HG03095 (cell line): ENCODE data around the gene SLIT3.

ENCODE experiments used
- ATAC-seq: cut with Tn5 transposase; IDR thresholded peaks from one replicate; pipeline ENCODE4 v1.9.1; 2021; ENCODE audit warnings: moderate library complexity; ENCODE audit not compliant: unreplicated experiment

The SLIT3 gene

GRCh38 chr5:169178754-169179153 lies 122.2 kb downstream of the SLIT3 start:
- no peak for ATAC-seq

DNA sequence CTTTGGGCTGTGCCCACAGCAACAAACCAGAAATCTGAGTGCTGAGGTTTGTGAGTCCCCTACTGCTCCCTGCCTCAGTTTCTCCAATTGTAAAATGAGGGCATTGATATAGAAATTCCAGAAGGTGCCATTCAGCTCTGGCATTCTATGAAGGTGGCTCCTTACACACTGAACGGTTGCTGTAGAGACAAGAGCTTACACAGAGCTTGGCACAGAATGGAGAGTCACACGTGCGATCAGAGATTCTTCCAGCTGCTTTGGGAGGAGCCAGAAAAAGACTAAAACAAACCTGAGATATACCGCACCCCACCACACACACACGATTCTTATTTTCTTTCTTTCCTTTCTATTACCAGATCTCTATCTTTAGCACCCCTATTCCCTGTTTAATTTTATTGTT lies 122.7 kb downstream of the SLIT3 start:
- ATAC-seq, result no peak

- no peak for ATAC-seq
Measured at GRCh38 chr5:169176709-169177694, 123.9 kb downstream of the SLIT3 start.

DNA sequence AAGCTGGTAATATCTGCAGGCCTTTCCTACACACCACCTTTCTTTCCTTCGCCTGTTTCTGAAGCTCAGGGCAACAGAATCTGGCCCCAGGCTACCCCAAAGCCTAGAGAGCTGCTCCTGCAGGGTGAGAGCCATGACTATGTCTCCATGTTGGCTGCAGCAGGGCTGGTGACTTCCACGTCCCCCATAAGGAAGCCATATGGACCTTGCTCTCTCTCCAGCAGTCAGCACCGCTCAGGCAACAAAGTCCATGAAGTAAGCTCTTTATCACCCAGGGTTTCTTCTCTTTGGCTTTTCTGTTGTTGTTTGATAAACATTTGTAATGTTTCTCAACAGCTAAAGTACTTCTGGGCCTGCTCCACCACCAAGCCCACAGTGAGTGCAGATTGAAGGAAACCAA lies 125.2 kb downstream of the SLIT3 start:
- ATAC-seq, result no peak

GRCh38 chr5:169174923-169175322 lies 126.0 kb downstream of the SLIT3 start:
- no peak for ATAC-seq

DNA sequence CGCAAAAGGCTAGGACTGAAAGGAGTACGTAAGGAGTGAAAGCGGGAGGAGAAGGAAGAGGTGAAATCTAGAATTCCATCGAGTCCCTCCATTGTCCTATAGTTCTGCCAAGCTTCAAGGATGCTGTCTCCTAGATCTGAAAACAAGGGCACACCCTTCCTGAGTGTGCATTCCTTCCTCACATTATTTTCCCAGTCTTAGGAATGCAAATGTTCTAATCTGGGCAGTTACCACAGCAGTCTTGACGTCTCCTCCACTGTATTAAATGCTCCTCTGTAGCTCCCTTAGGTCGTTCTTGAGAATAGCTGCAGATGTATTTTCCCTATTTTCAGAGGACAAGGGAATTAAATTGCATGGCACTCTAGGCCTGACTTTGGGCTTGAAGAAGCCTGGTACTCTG lies 127.6 kb downstream of the SLIT3 start:
- ATAC-seq, result no peak

- no peak for ATAC-seq
Measured at GRCh38 chr5:169171515-169171914, 129.4 kb downstream of the SLIT3 start.

DNA sequence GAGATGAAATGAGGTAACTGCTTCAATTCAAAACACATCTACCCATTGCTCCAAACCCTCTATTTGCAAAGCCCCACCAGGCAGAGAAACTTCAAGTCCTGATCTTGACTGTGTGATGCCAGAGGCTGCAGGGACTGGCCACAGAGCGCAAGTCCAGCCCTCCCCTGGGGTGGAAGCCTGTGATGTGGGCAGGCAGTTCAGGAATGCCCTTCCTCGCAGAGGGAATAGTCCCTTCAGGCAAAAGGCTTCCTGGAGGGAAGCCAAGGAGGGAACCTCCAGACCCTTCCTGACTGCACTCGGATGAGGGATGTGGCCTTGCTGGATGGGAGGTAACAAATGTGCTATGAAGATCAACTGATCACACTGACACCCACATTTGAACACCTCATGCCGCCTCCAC lies 131.2 kb downstream of the SLIT3 start:
- no peak for ATAC-seq

DNA sequence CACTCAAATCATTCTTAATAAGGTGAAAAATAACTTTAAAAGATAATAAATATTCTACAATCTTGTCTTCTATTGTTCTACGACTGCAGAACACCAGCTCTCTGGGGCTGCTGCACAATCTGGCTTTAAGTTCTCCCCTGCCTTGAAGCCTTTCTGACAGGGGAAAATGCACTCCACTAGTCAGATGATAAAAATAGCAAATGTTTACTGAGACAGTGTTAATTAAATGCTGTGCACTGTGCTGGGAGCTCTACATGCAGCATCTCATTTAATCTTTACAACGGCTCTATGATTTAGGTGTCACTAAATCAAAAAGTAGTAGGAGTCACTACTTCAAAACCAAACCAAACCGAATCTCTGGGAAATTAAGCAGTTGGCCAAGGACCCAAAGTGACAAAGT lies 132.7 kb downstream of the SLIT3 start:
- ATAC-seq, result no peak

DNA sequence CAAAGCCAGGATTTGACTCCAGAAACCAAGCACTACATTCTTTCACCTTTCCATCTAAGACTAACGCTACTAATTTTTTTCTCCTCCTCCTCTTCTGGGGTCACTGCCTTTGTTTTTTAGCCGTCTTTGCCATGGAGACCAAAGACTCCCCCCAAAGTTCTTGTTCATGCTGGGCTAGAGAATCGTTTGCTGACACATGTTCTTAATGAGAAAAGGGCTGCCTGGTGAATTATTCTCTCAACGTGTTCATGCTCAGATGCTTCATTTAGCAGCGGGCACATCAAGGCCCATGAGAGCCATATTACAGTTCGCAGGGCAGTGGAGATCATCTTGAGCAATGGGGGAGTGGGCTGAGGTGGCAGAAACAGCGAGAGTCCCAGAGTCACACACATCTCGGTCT lies 134.9 kb downstream of the SLIT3 start:
- ATAC-seq, result no peak

GRCh38 chr5:169165052-169165451 lies 135.9 kb downstream of the SLIT3 start:
- no peak for ATAC-seq

- ATAC-seq, result no peak
Measured at GRCh38 chr5:169164481-169164925, 136.4 kb downstream of the SLIT3 start.

GRCh38 chr5:169162407-169162806 lies 138.5 kb downstream of the SLIT3 start:
- no peak for ATAC-seq

- no peak for ATAC-seq
Measured at GRCh38 chr5:169161022-169161680, 139.8 kb downstream of the SLIT3 start.

GRCh38 chr5:169160405-169160901 lies 140.5 kb downstream of the SLIT3 start:
- no peak for ATAC-seq

DNA sequence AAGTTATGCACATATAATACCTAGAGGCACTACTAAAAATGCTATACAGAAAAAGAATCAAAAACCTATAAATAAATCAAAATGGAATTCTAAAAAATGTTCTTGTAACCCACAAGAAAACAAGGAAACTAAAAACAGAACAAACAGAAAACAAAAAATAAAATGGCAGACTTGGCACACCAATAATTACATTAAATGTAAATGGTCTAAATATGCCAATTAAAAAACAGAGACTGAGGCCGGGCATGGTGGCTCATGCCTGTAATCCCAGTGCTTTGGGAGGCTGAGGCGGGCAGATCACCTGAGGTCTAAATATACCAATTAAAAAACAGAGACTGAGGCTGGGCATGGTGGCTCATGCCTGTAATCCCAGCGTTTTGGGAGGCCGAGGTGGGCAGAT lies 142.2 kb downstream of the SLIT3 start:
- no peak for ATAC-seq

DNA sequence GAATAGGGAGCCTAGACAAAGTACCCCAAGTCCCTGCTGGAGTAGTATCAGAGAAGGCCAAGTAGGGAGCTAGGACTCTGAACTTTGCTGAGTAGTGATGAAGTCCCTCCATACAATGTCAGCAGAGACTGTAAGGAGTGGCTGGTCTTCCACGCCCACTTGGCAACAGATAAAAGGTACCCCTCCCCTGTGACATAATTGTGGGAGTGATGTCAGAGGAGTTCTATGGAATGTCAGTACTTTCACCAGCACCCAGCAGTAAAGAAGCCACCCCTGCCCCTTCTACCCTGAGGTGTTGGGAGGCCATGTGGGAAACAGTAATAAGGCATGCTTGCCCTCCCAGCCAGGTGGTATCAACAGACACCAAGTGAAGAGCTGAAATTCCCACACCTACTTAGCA lies 143.9 kb downstream of the SLIT3 start:
- ATAC-seq, result no peak

GRCh38 chr5:169154679-169155078 lies 146.3 kb downstream of the SLIT3 start:
- no peak for ATAC-seq

DNA sequence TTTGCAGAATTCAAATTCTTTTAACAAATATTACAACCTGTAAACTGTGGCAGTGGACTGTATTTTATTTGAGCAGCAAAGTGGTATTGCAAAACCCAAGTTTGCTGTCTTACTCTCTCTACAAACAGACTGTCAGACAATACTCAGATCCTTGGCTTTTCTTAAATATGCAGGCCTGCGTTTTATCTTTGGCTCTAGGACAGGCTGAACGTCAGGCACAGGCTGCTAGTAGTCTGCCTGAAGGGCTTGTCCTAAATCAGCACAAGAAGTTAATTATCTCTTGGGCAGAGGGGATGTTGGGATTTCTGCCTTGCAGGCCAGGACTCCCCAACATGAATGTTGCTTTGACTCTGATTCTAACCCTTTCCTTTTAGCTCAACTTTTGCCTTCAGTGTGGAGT lies 147.5 kb downstream of the SLIT3 start:
- no peak for ATAC-seq

- ATAC-seq, result no peak
Measured at GRCh38 chr5:169152946-169153345, 148.0 kb downstream of the SLIT3 start.

DNA sequence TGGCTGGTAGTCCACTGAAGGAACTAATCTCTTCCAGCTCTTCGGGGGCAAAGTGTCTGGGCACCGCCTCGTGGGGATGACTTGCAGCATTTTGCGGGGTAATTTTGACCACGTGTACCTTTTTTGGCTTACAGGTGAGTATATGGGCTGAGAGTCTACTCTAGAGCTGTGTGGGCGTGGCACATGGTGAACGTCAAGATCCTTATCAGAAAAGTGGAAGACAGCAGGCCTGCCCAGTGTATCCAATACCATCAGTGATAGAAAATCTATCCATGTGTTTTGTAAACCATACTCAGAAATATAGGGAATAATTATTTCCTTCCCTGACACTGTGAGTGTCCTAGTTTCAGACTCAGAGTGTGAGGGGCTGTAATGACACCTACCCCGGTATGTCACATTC lies 148.5 kb downstream of the SLIT3 start:
- ATAC-seq, result no peak
